ENCODE measurements around the gene FBLN5. TPM values are rescaled to one million over a fixed set of nuclear protein-coding genes. Genes with fewer than 3 reads are reported as not detected.

The FBLN5 gene
- total RNA-seq, 1 donor from 2014 or later: 130 TPM

DNA sequence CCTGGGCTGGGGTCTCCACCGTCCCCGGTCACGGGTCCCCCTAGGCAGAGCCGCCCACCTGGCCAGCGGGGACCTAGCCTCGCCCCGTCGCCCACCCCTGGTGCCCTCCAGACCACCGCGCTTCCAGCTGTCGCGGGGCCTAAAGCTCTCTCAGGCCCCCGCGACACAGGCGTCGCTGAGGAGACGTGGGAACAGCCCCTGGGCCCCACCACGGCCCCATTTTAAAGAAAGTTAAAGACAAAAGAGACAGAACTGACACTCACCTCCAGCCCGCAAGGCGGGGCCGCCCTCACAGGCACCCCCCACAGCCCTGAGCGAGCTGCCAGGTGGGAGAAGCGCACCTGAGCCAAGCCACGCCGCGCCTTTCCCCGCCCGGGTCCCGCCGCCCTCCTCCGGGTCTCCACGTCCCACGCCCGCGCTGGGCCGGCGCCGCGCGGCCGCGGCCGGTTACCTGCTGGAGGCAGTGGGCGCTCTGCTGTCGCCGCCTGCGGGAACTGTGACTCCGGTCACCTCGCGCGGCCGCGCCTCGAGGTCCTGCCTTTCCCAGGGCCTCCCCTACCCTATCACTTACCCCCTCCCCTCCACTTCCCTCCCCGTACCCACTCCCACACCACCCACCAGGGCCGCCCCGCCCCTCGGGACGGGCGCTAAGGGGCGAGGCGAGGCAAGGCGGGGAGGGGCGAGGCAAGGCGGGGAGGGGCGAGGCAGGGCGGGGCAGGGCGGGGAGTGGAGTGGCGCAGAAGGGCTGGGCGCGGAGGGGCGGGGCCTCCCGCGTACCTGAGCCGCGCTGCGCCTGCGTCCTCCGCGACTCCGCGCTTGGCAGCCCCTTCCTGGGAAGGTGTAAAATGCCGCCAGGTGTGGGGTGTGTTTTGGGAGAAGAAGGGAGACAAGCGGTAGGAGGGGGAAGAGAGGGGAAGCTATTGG lies 111.3 kb downstream of the FBLN5 start:
- no peaks in the 10 kb centered on the region for H3K36me3 ChIP-seq
- peak overlapping the region; percentile 66 for H3K4me3 ChIP-seq
- DNase-seq: peak; percentile 91
- no peaks in the 10 kb centered on the region for H3K27me3 ChIP-seq (ENCODE audit: low read depth)
- peaks cover 14% of the 10 kb centered on the region for H3K4me1 ChIP-seq
- H3K9me3 ChIP-seq: no peaks in the 10 kb centered on the region
- ATAC-seq: peak; percentile 98 to 99
- intact Hi-C loops (cut with DNase I): no loop called here
- no peak for TF ChIP-seq CTCF (IDR thresholded peaks at IDR 0.05)
- peak overlapping the region; percentile 86 for H3K27ac ChIP-seq

- Histone ChIP-seq H3K36me3 (no peaks in the 10 kb centered on the region), H3K9me3 (no peaks in the 10 kb centered on the region), H3K27me3 (ENCODE audit: low read depth) (no peaks in the 10 kb centered on the region), H3K4me3 (peak overlapping the region; percentile 66), H3K27ac (peak overlapping the region; percentile 86), H3K4me1 (peaks cover 14% of the 10 kb centered on the region)
- peak in 1 of 2 donors; percentile 39 for ATAC-seq
- TF ChIP-seq CTCF (IDR thresholded peaks at IDR 0.05): no peak
- DNase-seq: no peak
- intact Hi-C loops (cut with DNase I): no loop called here
These were observed 112.1 kb downstream of the FBLN5 start for GRCh38 chr14:91835197-91835919.

GRCh38 chr14:91834571-91834970 lies 112.9 kb downstream of the FBLN5 start:
- H3K9me3 ChIP-seq: no peaks in the 10 kb centered on the region
- TF ChIP-seq CTCF (IDR thresholded peaks at IDR 0.05): no peak
- H3K4me1 ChIP-seq: peaks cover 15% of the 10 kb centered on the region
- no peaks in the 10 kb centered on the region for H3K36me3 ChIP-seq
- H3K27ac ChIP-seq: peak overlapping the region; percentile 21
- intact Hi-C loops (cut with DNase I): no loop called here
- peak overlapping the region; percentile 66 for H3K4me3 ChIP-seq
- DNase-seq (no peak), ATAC-seq (no peak)
- H3K27me3 ChIP-seq (ENCODE audit: low read depth): no peaks in the 10 kb centered on the region

GRCh38 chr14:91831337-91831736 lies 116.2 kb downstream of the FBLN5 start:
- H3K9me3 ChIP-seq: peaks cover 5% of the 10 kb centered on the region
- H3K27me3 ChIP-seq (ENCODE audit: low read depth): no peaks in the 10 kb centered on the region
- no peak for TF ChIP-seq CTCF (IDR thresholded peaks at IDR 0.05)
- H3K4me1 ChIP-seq: peaks cover 11% of the 10 kb centered on the region
- H3K27ac ChIP-seq: peak overlapping the region; percentile 31
- ATAC-seq: peak in 1 of 2 donors; percentile 60
- H3K36me3 ChIP-seq: no peaks in the 10 kb centered on the region
- DNase-seq: no peak
- peak overlapping the region; percentile 9 for H3K4me3 ChIP-seq
- intact Hi-C loops (cut with DNase I): no loop called here

GRCh38 chr14:91830777-91831176 lies 116.7 kb downstream of the FBLN5 start:
- H3K9me3 ChIP-seq: peaks cover 5% of the 10 kb centered on the region
- peak overlapping the region; percentile 9 for H3K4me3 ChIP-seq
- ATAC-seq: peak; percentile 87 to 92
- no peak for TF ChIP-seq CTCF (IDR thresholded peaks at IDR 0.05)
- H3K4me1 ChIP-seq: peaks cover 11% of the 10 kb centered on the region
- peak overlapping the region; percentile 31 for H3K27ac ChIP-seq
- H3K36me3 ChIP-seq: no peaks in the 10 kb centered on the region
- H3K27me3 ChIP-seq (ENCODE audit: low read depth): no peaks in the 10 kb centered on the region
- intact Hi-C loops (cut with DNase I): no loop called here
- peak; percentile 58 for DNase-seq
